Inflammatory macrophage (primary cell): Measurements from ENCODE around the gene ARFGEF3.

Experiments
- DNase-seq, 2 donors: peaks; one replicate each; pipeline ENCODE4 v3.0.0-alpha.2; 2020 to 2022

Gene ARFGEF3

DNA sequence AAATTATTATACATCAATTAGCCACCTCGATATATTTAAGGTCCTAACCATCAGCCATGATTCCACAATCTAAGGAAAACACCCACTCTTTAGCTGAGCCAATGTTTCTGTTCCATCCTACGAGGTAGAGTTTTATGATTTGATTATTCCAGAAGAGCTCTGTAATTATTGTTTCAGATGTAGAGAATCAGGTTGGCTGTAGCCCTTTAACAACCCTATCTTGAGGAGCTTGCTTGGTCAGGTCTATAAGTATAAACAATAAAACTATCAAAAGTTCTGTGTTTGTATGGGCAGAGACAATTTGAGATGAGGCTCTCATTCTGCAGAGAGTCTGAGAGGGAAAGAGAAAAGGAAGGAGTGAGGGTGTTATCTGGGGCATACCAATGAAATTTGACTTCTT, 56.7 kb downstream of the ARFGEF3 start, which contains the start of gene PBOV1:
PBOV1 (minus strand) TSS at position 43 of the 400 bp plus-strand sequence. CDS start 96 bp downstream, outside the sequence.
- no peak for DNase-seq

DNA sequence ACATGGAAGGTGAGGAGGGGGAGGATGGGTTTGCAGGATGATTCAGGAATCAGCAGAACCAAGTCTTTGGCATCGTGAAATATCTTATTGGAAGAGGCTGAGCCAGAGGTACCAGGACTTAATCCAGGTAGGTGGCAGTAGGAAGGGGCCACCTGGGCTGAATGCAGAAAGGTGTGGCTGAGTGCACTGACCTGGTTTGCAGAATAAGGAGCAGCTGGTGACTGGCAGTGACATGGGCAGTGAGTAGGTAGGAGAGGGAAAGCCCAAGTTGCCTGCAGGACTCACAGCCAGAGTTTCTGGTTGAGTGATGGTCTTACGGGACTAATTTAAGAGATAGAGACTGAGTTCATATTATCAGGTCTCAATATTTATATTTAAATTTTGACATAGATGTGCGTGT, 57.7 kb downstream of the ARFGEF3 start:
- no peak for DNase-seq

DNA sequence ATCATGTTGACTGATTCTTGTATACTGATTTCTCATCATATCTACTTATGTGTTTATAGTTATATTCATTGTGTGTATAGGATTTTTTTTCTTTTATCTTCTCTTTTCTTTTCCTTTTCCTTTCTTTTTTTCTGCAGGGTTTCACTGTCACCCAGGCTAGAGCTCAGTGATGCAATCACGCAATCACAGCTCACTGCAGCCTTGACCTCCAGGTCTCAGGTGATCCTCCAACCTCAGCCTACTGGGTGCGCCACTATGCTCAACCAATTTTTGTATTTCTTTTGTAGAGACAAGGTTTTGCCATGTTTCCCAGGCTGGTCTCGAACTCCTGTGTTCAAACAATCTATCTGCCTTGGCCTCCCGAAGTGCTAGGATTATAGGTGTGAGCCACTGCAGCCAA, 58.2 kb downstream of the ARFGEF3 start:
- no peak for DNase-seq

DNA sequence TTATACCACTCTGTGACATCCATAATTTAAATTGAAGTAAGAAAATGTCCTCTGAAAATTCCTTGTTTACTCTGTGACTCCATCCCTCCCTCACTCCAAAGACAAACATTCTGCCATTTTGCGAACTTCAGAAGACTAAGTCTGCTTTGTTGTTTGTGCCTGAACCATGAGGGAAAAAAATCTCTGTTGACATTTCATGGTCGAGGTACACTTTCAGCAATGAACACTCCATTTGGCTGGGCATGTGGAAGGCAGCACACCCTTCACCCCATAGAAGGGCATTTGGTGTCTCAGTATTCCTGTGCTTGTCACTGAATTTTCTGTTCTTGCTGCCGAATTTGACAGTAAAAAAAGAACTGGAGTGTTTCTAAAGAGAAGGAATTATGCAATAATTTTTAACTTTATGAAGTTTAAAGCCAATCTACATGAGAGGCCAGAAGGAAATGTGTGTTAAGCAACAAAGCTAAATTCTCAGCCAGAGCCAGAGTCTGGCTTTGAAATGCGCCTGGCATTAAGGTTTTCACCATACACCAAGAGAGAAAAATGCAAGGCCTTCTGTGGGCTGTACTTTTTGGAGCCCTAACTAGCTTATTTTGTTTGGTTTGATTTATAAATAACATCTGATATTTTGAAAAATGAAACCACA, 61.3 kb downstream of the ARFGEF3 start:
- DNase-seq = no peak

DNA sequence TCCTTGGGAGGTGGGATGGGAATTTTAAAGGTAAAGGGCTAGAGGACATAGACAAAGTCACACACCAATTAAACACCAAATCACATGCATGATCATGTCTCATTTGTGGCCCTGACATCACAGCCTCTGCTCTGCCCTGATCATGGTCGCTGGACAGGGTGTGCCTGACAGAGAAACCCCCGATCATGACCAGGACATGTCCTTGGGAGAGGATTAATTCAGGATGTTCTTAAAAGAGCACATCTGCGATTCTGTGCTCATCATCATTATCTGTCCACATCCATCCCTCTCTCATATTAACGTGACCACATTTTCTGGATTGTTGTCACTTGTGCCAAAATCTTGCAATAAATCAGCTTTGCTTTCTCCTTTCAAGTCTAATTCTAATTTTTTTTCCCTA, 64.2 kb downstream of the ARFGEF3 start:
- no peak for DNase-seq

DNA sequence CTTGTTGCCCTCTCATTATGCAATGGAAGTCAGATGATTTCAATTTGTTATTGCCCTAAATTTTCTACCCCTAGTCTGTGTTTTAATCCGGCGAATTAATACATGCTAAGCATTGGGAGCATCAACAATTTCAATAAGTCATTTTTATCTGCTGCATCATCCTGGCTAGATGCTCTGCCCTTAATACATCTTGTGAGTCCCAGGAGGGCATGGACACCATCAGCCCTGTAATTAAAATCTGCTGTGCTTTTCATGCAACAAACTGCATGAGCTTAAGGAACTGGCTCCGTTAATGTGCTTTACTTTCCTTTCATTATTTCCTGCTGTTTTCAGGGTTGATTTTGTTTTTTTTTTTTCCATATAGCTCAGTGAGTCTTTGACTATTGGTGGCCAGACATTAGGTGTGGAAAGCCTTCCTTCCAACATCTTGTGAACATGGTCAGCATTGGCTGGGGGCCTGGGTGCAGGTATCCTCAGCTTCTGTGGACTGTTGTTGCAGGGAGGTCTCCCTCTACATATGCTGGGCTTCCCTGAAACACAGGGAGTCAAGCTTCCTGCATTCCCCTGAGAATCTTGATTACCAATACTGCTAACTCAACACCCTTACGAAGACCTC, 65.1 kb downstream of the ARFGEF3 start:
- DNase-seq = no peak

DNA sequence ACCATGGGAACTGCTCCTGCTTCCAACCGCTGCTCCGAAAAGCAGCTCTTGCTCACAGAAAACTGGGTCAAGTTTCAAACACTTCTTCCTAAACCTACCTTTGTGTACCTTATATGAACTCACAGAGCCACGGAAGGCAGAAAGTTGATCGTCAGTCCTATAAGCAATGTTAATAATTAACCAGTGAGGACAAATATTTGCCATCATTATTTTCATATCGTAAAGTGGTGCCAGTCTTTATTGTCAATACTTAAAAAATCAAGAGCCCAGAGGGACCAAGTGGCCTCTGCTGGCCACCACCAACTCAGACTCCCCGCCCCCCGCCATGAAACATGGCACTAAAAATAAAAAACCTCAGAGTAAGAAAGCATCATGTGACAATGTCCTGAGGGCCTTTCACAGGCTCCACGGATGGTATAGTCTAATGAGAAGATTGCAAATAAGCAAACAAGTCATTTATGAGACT, 65.6 kb downstream of the ARFGEF3 start:
- no peak for DNase-seq

DNA sequence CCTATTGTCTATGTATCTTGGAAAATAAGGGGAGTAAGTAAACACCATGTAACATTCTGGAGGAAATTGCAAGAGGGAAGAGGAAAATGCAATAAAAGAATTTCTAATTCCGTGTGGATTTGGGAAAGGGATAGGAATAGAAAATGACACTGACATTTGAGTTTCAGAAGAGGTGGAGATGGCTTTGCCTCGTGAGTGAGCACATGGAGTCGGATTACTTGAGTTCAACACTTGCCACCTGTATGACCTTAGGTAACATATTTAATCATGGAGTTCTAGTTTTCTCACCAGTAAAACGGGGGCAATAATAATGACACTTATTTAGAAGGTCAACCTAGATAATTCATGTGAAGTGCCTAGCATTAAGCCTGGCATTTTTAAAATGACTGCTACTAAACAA, 67.3 kb downstream of the ARFGEF3 start:
- no peak for DNase-seq

DNA sequence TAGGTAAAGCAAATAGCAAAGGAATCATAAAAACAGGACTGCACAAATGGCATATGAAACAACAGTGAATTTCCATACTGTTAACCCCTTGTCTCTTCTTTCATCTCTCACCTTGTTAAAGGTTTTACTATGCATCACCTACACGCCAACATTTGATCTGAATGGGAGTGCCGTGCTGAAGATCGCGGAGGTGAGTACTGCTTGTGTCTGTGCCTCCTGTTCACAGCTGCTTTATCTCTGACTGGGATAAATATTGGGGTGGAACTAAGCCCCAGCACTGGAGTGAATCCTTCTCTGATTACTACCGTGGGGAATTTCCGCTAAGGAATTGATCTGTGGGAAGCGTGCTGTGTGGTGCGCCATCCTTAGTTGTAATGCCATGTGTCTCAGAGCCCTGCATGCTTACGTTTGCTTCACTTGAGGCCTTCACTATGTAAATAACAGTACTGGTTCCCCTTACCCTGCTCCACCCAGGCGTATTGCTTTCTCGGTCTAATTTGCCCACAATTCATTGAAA, 68.0 kb downstream of the ARFGEF3 start:
- no peak for DNase-seq

DNA sequence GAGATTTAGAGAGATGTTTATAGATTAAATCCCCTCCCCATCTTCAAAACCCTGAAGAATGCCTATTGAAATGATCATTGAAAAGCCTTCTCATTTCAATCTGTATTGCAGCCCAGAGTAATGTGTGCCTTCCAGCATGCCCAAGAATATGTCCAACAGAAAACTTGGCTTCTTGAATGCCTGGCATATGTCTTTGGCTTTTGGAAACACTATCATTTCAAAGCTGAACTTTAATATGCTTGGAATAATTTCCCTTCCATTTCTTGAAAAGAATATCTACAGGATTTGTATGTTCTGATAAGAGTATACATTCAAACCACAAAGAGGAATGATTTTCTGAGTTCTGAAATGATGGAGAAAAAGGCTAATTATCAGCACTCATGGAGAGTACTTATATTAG, 68.5 kb downstream of the ARFGEF3 start:
- no peak for DNase-seq

DNA sequence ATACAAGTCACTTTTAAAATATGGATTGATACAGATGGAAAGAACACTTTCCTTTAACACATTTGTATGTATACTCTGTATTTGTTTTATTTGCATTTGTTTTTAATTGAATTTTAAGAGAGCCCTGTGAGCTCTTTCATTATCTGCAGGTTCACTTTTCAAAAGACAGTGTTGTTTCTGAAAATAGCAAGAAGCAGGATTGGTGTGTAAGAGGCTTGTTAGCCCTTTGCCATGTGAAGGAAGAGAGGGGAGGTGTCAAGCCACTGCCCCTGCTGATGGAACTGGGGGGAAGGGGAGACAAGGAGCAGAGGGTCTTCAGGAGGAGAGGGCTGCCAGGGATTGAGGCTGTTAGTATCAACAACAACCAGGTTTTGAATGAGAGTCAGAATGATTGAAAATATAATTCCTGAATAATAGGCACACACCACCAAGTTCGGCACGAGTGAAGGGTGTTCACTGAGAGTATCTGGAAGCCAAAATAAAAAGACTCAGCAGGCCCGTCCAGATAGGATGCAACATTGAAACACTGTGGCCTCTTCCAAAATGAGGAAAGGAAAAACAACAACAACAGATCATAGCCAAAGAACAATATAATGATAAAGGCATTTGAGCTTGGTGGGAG, 69.1 kb downstream of the ARFGEF3 start:
- no peak for DNase-seq

DNA sequence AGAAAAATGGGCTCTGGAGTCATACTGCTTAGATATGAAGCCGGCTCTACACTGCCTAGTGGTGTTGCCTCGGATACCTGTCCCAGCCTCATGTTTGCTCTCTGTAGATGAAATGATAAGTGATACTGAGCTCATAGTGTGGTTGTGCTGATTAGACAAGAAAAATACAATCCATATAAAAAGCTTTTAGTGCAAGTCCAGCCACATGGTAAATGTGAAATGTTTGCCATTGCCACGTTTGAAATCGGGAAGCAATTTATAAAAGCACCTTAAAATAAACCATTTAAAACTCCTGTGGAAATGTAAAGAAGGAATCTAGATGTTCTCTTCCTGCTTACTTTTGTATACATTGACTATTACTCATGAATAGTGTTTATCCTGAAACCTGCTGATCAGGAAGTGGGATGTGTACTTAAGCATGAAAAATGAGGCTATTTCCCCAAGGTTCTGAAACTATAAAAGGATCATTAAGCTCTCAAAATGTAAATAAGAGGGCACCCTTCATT, 69.7 kb downstream of the ARFGEF3 start:
- DNase-seq = no peak

DNA sequence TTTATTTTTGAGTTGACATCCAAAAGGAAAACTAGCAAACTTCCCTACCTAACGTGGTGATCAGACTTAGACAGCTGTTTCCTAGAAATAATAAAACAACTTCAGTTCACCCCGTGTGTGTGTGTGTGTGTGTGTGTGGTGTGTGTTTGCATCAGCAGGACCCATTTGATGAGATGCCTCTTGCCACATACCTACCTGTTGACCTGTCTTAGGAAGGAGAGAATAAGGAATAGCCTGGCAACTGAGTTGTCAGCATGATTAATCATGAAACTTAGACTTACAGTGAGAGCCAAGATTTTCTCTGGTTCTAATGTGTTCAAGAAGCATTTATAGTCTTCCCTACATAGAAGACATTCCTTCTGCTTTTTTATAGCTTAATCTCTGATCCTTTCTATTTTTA, 72.6 kb downstream of the ARFGEF3 start:
- DNase-seq = no peak

DNA sequence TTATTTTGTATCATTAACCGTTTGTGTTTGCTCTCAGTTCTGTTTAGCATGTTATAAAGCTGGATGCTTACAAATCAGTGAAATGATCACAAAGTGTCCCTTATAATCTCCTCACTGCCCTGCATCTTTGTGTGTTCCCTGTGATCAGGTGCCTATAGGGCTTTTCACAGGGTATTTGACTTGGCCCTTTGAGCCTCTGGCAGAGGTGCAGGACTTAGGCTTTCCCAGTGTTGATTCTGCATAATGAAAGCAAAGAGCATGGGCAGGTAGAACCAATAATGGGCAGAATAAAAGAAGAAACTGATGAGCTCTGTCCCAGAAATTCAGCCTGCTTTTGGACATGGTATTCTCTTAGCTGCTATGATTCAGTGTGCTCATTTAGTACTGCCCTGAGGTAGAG, 73.5 kb downstream of the ARFGEF3 start:
- DNase-seq = no peak

DNA sequence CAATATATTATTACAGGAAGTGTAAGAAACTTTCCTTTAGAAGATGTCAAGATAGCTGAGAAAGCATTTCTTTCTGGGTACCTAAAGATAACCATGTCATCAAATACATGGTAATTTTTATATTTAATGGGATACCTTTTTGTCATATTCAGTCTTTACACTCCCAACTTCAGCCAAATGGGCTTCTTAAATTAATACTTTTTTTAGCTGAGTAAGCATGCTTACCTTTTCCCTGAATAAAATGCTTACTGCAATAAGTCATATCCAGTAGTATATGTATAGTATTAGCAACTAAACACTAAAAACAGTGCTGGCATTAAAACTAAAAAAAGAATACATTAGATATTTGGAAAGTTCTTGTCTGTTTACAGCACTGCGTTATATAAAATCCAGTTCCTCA, 74.0 kb downstream of the ARFGEF3 start:
- DNase-seq = no peak

DNA sequence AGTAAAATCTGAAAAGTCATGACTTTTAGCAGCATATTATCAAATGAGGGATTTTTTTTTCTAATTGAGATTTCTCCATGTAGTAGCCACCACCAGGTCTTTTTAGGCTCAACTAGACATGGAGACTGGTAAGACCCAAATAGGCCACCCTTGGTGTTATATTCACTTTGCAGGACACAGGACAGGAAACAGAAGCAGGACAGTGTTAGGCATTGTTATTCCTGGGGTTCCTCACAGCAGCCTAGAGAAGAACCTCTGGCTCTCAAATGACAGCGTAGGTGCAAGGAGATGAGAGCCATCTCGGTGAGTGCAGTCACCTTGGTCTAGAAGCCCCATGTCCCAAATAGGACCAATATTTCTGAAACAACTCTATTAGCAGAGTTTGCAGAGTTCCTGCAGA, 75.7 kb downstream of the ARFGEF3 start:
- no peak for DNase-seq

DNA sequence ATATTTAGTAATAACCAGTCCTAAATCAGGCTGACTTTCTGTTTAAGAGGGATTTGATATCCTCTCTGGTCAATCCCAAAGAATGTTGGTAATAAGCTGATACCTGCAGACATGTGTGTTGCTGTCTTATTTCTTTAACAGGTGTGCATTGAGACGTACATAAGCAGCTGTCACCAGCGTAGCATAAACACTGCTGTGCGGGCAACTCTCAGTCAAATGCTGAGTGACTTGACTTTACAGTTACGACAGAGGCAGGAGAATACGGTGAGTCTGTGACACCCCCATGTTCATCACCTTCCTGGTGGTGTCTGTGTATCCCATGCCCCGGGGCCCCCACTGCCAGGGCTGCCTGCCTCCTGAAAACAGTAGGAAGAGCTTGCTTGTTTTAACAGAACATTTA, 76.6 kb downstream of the ARFGEF3 start:
- no peak for DNase-seq

DNA sequence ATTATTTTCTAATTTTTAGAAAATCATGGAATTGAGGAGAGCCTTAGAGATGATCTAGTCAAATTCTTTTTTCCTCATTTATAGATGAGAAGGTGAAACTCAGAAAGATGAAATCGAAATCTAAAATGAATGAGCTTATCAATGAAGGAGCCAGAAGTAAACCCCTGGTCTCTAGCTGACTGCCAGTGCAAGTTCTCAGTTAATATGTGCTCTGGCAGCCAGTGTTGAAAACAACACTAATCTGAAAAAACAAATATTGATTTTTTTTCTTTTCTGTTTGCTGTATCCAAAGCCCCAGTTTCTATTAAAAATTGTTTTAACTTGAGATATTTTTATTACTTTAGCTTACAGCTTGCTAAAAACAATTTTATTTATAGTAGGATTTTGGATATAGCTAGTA, 78.0 kb downstream of the ARFGEF3 start:
- no peak for DNase-seq

DNA sequence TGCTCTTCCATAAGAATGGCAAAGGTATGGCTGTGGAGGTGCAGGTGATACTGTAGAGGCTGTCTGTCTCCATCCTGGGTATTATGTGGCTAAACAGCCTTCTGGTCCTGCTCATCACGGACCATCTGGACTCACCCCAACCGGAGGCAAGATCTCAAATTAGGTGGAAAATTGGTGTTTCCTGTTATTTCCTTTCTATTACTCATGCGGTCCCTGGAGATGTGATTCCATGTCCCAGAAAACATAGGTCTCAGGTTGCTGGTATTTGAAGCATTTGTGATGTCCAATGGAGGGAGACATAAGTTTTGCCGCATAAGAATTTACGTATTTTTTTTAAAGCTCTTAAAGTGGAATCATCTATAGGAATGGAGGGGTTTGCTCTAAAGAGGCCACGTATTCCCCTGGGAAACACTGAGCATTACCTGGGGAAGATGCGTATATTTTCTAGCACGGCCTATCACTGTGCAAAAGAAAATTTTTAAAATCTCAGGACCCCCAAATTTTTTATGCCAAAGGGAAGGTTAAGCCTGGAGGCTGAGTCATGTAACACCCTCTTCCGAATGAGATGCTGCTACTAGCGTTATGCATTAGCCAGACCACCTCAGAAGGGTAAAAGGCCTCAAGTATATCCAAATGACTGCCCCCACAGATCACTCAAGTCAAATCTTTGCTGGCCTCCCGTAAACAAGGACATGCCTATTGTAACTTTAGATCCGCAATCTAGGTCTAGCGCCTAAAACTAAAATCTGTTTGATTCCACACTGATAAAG, 78.9 kb downstream of the ARFGEF3 start:
- DNase-seq = no peak

DNA sequence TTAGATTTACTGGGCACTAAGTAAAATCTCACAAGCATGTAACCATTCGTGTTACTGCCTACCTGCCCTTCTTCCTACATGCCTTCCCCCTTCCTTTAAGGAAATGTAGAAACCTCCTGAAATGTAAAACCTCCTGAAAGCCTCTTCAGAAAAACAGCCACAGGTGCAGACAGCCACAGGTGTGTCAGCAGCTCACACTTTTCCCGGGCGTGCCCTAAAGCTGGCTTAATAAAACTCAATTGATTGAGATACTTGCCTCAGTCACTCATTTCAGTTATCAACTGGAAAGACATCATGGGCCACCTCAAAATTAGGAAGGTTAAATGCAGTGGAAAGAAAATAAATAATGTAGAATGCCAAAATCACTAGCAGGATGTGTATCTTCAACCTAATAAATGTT, 79.6 kb downstream of the ARFGEF3 start:
- DNase-seq = no peak

DNA sequence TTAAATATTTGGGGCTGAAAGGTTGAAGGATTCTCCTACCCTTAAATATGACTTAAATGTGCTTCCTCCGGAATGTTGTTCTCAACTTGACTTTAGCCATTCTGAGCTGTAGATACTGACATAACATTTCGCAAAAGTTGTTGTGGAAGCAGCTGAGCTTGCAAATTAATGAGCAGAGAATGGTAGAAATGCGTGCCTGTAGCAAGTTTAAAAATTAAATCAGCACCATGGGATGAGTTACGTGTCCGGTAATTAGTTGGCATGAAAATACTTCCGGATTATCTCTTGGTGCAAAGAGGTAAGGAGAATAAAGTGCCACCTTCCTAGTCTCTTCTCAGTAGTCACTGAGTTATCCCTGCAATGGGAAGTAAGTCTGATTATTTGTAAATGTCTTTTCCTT, 80.2 kb downstream of the ARFGEF3 start:
- no peak for DNase-seq

DNA sequence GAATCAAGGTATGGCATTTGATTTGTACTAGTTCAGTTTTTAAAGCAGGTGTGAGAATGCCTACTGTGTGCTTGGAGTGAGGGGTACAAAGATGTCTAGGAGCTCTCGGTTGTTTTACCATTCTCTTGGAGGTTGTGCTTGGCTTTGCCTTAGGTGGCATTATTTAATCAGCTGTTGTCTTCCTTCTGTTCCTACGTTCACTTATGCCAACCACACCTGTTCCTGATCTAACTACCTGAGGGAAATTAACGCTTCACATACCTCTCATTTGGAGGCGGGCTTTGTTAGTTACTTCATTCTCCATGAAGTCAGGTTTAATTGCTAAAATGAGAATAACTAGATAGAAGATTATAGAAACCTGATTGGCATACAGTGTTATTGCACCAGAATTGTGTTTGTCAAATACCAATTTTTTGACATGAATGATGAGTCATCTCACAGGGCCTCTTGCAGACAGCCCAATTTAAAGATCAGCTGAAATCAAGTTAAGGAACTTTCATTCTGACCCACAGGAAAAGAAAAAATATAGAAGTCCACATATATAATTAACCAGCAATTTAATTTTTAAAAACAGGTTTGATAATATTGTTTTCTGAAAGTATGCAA, 81.4 kb downstream of the ARFGEF3 start:
- no peak for DNase-seq

DNA sequence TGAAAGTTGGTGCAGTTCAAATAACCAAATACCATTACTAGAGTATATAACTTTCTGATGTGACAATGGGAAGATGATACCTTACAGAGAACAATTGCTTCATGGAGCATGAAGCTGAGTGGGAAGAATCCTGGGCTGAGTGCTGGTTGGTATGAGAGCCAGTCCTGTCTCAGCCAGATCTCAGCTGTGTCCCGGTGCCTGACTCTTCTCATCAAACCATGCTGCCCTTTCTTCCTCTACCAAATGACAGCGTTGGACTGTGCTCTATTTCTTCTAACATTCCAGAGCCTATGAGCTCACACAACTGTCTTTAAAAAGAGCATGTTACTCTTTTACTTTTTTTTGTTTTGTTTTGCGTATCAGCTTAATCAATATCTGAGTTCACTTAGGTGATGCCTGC, 84.0 kb downstream of the ARFGEF3 start:
- DNase-seq = no peak
